NCI-H748 treated with DMSO at 0.1 percent for 48 hours (cell line): Measurements from ENCODE around the gene SMIM24.
A peak's percentile ranks its signal among the peaks of the same experiment; 100 is the strongest.
"Not testable (repeated sequence)": the region's sequence is repeated elsewhere in the genome, so short reads cannot be mapped to it uniquely, and the experiment has no call there.

Source experiments
- DNase-seq: peaks from one replicate; lab custom pipeline; 2025; lab: John Stamatoyannopoulos, UW

The SMIM24 gene

GRCh38 chr19:3455960-3456601, 24.2 kb downstream of the SMIM24 start:
- no peak for DNase-seq

DNA sequence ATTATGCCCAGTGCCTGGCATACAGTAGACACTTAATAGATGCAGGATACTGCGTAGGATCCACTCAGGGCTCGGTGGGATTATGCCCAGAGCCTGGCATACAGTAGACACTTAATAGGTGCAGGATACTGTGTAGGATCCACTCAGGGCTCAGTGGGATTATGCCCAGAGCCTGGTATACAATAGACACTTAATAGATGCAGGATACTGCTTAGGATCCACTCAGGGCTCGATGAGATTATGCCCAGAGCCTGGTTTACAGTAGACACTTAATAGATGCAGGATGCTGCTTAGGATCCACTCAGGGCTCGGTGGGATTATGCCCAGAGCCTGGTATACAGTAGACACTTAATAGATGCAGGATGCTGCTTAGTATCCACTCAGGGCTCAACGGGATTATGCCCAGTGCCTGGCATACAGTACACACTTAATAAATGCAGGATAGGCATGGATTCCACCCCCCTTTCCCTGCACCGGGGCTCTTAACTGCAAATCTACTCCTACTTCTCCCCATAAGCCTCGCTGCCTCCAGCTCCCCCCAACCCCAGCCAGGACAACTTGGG, 24.9 kb downstream of the SMIM24 start:
- DNase-seq: no peak

DNA sequence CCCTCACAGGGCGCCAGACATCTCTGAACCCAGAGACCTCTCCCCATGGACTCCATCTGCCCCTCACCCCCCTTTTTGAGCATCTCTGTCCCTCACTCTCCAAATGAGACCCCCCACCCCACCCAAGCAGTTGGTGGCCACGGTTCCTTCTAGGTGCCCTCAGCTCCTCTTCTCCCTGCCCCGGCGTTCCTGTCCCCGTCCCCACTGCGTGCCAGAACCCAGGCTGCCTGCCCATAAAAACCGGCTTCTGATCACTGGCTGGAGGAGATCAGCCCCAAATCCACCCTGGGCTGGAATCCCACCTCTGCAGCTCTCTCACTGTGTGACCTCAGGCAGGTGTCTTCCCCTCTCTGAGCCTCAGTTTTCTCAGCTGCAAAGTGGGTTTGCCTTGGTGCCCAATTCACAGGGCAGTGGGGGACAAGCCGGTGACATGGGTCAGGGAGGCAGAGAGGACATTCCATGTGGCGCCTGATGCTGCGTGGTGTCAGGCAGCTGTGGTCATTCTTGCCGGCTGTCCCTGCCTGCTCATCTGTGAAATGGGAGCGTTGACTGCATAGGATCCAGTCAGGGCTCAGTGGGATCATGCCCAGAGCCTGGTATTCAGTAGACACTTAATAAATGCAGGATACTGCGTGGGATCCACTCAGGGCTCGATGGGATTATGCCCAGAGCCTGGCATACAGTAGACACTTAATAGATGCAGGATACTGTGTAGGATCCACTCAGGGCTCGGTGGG, 25.5 kb downstream of the SMIM24 start:
- DNase-seq: no peak

- DNase-seq: no peak
Observed at GRCh38 chr19:3453840-3454239, 26.5 kb downstream of the SMIM24 start.

DNA sequence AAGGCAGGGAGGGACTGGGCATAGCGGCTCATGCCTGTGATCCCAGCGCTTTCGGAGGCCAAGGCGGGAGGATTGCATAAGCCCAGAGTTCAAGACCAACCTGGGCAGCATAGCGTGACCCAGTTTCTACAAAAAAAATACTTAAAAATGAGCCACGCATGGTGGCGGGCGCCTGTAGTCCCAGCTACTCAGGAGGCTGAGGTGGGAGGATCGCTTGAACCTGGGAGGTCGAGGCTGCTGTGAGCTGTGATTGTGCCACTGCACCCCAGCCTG, 27.4 kb downstream of the SMIM24 start:
- DNase-seq: not testable (repeated sequence)

- DNase-seq: no peak
Observed at GRCh38 chr19:3452171-3452941, 28.0 kb downstream of the SMIM24 start.

DNA sequence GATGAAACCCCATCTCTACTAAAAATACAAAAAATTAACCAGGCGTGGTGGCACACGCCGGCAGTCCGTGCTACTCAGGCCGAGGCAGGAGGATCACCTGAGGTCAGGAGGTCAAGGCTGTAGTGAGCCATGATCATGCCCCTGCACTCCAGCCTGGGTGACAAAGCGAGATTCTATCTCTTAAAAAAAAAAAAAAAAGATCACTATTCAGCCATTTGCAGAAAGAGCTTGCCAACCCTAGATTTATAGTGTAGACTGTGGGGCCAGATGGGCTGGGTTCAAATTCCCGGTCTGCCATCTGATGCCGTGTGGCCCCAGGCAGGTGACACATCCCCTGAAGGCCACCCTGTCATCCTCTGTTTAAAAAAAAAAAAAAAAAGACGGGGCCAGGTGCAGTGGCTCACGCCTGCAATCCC, 28.9 kb downstream of the SMIM24 start:
- DNase-seq: no peak

DNA sequence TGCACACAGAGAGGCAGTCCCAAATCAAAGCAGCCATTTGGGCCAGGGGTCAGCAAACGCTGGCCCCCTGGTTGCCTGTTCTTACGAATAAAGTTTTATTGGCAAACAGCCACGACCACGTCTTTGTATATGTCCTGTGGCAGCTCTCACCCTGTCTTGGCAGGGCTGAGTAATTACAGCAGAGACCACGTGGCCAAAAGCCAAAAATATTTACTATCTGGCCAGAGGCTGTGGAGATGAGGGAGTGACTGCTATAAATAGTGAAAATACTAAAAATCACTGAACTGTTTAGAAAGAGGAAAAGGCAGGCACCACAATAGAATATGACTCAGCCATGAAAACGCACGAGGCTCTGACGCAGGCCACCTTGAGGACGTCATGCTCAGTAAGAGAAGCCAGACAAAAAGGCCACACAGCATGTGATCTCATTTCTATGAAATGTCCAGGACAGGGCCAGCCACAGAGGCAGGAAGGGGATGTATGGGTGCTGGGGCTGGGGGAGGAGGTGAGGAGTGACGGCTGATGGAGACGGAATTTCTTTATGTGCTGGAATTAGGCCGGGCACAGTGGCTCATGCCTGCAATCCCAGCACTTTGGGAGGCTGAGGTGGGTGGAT, 29.4 kb downstream of the SMIM24 start:
- DNase-seq: no peak

- DNase-seq: no peak
Observed at GRCh38 chr19:3448616-3449334, 31.6 kb downstream of the SMIM24 start.

GRCh38 chr19:3446657-3447056, 33.7 kb downstream of the SMIM24 start:
- not testable (repeated sequence) for DNase-seq

DNA sequence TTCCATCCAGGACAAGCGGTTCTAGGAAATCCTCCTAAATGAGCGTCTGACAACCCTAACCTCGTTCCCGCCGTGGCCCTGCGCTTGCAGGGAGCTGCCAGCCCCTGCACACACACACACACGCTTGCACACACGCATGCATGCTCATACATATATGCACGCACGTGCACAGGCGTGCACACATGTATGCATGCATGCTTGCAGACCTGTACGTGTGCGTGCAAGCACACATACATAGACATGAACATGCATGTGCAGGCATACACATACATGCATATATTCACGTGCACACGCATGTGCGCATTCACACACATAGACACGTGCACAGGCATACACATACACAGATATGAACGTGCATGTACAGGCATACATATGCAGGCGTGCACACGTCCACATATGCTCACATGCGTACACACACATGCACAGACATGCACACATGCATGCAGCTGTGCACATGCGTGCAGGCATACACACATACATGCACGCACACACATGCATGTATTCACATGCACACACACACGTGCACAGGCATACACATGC, 35.6 kb downstream of the SMIM24 start:
- DNase-seq: no peak

GRCh38 chr19:3443840-3444694, 36.3 kb downstream of the SMIM24 start:
- DNase-seq: peak; percentile 34

DNA sequence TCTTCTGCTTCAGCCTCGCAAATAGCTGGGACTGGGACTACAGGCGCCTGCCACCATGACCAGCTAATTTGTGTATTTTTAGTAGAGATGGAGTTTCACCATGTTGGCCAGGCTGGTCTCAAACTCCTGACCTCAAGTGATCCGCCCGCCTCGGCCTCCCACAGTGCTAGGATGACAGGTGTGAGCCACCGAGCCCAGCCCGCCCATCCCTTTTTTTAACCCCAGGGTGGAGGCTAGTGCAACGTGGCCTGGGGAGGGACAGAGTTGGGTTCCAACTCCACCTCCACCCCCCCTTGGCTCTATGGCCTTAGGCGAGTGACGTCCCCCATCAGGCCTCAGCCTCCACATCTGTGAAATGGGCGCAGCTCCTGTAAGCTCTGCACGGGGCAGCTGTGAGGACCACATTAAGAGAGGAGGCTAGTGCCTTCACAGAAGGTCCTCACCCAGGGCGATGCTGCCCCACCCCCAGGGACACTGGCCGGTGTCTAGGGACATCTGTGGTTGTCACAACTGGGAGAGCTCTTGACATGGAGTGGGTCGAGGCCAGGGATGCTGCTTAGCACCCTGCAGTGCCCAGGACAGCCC, 37.7 kb downstream of the SMIM24 start:
- no peak for DNase-seq

- no peak for DNase-seq
Observed at GRCh38 chr19:3441986-3442329, 38.4 kb downstream of the SMIM24 start.

DNA sequence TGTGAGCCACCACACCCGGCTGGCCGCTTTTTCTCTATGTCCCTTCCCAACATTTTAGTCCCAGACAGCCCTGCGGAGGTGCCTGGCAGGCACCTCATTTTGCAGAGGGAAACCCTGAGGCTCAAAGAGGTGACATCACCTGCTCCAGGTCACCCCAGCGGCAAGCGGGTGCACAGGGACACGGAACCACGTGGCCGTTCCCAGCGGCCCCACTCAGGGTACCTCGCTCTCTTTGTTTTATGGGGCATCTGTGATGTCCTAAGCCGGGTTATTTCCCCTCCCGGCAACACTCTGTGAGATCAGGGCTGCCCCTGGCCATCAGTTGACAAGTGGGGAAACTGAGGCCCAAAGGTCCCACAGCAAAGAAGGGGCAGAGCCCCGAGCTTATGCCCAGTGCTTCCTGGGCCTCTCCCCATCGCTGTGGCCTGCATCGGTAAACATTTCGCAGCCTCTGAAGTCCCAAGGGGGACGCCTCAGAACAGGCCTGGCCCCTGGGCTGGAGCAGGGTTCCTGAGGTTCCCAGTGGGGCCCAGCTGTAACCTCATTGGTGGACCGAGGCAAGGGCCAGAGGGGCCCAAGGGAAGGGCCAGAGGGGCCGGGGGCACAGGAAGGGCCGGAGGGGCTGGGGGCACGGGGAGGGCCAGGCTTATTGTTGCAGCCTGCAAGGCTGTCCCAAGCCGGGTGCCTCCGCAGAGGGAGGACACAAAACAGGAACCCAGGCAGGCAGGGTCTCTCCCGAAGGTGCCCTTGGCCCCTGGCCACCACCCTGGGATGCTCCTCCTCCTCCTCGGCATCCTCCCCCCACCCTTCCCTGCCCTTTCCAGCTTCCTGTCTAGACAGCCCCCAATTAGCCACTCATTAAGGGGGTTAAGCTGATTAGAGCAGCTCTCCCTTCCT, 39.0 kb downstream of the SMIM24 start:
- no peak for DNase-seq

DNA sequence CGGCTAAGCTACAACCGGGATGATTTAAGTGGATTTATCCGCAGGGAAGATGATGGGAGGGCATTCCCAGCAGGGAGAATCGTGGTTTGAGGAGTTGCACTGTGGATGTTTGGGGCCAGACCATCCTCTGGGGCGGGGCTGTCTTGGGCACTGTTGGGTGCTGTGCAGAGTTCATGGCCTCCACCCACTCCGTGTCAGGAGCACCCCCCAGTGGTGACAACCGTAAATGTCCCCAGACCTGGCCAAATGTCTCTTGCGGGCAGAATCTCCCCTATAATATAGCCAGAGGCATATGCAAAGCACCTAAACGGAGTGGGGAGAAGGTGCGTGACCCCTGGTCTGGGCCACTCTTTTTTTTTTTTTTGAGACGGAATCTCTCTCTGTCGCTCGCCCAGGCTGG, 40.2 kb downstream of the SMIM24 start:
- no peak for DNase-seq

DNA sequence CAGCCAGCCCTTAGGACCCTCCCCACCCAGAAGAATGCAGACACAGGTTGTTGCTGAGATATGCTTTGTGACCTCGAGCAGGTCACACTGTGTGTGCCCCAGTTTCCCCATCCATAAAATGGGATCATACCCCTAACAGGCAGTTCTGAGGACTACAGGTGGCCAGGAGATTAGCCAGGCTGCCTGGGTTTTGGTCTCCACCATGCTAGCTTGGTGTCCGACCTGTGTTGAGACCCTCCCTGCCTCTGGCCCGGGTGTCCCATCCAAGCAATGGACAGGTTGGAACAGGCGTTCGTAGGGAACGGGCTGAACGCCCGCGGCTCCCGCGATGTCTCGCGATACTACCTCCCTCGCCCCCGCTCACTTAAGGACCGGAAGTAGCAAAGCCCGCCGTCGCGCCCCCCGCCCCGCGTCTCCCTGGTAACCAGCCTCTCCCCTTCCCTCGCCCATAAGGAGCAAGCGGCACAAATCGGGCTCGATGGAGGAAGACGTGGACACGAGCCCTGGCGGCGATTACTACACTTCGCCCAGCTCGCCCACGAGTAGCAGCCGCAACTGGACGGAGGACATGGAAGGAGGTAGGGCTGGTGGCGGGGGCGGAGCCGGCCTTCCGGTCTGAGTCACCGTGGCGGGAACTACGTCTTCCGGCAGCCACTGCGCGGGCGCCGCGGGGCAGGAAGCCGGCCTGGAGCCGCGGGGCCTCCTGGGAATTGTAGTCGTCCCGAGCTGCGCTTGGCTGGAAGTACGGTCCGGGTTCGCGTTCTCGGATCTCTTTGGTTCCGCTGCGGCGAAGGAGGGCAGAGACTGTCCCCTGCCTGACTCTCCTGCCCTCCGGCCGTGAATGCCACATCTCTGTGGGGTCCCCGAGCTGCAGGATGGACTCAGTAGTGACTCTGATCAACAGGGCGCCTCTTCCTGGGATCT, 45.4 kb downstream of the SMIM24 start:
- DNase-seq: peak; percentile 72
